HL-60 (cell line): Measurements from ENCODE around the gene KCTD15.

Source experiments
- CTCF ChIP-seq: IDR thresholded peaks from one replicate; pipeline ENCODE4 v1.5.1; 2011; ENCODE audit warnings: low read length, control low read depth, inconsistent platforms; ENCODE audit not compliant: insufficient read depth
- GABPA ChIP-seq: IDR thresholded peaks from 2 replicates; pipeline ENCODE4 v1.6.1; 2012; ENCODE audit warnings: low read depth
- POLR2AphosphoS5 ChIP-seq: IDR thresholded peaks from 2 replicates; pipeline ENCODE4 v1.6.1; 2012; ENCODE audit warnings: low read depth

- peak; percentile 59 for TF ChIP-seq CTCF
- TF ChIP-seq POLR2AphosphoS5: no peak
- TF ChIP-seq GABPA: no peak
These were observed 25.1 kb upstream of the KCTD15 start for GRCh38 chr19:33771384-33772101.
